ENCODE results near the gene SEPHS1. TPM values are rescaled to one million over a fixed set of nuclear protein-coding genes. Genes with fewer than 3 reads are reported as not detected.

The SEPHS1 gene
- total RNA-seq, 1 experiment from 2014 or later: 509 TPM

GRCh38 chr10:13317474-13317873 is 30.6 kb downstream of the SEPHS1 start (continued):
- TF ChIP-seq PREB (CRISPR knock-in tag; IDR thresholded peaks at IDR 0.05; ENCODE audit: borderline replicate concordance): no peak
- TF ChIP-seq USF1 (CRISPR knock-in tag; IDR thresholded peaks at IDR 0.05): no peak
- no peak for TF ChIP-seq TP53 (CRISPR knock-in tag; IDR thresholded peaks at IDR 0.05)
- no peak for TF ChIP-seq MYBL2 (CRISPR knock-in tag; IDR thresholded peaks at IDR 0.05)
- no peak for TF ChIP-seq NR3C1 (CRISPR knock-in tag; conservative IDR thresholded peaks at IDR 0.05; ENCODE audit: low read depth)
- TF ChIP-seq IRF1 (CRISPR knock-in tag; IDR thresholded peaks at IDR 0.05): no peak
- TF ChIP-seq, protein P1, sequence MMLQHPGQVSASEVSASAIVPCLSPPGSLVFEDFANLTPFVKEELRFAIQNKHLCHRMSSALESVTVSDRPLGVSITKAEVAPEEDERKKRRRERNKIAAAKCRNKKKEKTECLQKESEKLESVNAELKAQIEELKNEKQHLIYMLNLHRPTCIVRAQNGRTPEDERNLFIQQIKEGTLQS (CRISPR knock-in tag; conservative IDR thresholded peaks at IDR 0.05): no peak
- TF ChIP-seq, protein P2, sequence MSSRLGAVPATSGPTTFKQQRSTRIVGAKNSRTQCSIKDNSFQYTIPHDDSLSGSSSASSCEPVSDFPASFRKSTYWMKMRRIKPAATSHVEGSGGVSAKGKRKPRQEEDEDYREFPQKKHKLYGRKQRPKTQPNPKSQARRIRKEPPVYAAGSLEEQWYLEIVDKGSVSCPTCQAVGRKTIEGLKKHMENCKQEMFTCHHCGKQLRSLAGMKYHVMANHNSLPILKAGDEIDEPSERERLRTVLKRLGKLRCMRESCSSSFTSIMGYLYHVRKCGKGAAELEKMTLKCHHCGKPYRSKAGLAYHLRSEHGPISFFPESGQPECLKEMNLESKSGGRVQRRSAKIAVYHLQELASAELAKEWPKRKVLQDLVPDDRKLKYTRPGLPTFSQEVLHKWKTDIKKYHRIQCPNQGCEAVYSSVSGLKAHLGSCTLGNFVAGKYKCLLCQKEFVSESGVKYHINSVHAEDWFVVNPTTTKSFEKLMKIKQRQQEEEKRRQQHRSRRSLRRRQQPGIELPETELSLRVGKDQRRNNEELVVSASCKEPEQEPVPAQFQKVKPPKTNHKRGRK (CRISPR knock-in tag; IDR thresholded peaks at IDR 0.05; ENCODE audit: borderline replicate concordance): no peak
- no peak for TF ChIP-seq SMAD4 (CRISPR knock-in tag; IDR thresholded peaks at IDR 0.05)
- no peak for TF ChIP-seq SMAD3 (CRISPR knock-in tag; IDR thresholded peaks at IDR 0.05; ENCODE audit: borderline replicate concordance)
- TF ChIP-seq MLX (CRISPR knock-in tag; IDR thresholded peaks at IDR 0.05): no peak
- peak; percentile 70 for TF ChIP-seq EMX1 (CRISPR knock-in tag; IDR thresholded peaks at IDR 0.05)
- TF ChIP-seq SP1 (CRISPR knock-in tag; conservative IDR thresholded peaks at IDR 0.05): no peak
- TF ChIP-seq, protein P3, sequence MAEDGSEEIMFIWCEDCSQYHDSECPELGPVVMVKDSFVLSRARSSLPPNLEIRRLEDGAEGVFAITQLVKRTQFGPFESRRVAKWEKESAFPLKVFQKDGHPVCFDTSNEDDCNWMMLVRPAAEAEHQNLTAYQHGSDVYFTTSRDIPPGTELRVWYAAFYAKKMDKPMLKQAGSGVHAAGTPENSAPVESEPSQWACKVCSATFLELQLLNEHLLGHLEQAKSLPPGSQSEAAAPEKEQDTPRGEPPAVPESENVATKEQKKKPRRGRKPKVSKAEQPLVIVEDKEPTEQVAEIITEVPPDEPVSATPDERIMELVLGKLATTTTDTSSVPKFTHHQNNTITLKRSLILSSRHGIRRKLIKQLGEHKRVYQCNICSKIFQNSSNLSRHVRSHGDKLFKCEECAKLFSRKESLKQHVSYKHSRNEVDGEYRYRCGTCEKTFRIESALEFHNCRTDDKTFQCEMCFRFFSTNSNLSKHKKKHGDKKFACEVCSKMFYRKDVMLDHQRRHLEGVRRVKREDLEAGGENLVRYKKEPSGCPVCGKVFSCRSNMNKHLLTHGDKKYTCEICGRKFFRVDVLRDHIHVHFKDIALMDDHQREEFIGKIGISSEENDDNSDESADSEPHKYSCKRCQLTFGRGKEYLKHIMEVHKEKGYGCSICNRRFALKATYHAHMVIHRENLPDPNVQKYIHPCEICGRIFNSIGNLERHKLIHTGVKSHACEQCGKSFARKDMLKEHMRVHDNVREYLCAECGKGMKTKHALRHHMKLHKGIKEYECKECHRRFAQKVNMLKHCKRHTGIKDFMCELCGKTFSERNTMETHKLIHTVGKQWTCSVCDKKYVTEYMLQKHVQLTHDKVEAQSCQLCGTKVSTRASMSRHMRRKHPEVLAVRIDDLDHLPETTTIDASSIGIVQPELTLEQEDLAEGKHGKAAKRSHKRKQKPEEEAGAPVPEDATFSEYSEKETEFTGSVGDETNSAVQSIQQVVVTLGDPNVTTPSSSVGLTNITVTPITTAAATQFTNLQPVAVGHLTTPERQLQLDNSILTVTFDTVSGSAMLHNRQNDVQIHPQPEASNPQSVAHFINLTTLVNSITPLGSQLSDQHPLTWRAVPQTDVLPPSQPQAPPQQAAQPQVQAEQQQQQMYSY (CRISPR knock-in tag; IDR thresholded peaks at IDR 0.05): no peak

GRCh38 chr10:13316635-13317311 is 31.3 kb downstream of the SEPHS1 start:
- H3K27me3 Mint-ChIP-seq (ENCODE audit: low read depth): no peaks in the 10 kb centered on the region
- ATAC-seq (peak; percentile 27), DNase-seq (ENCODE audit: low spot score) (no peak)
- peaks cover 29% of the 10 kb centered on the region for H3K36me3 Mint-ChIP-seq
- peaks cover 20% of the 10 kb centered on the region for H3K4me1 Mint-ChIP-seq
- H3K4me3 Mint-ChIP-seq: no peak overlapping the region
- POLR2A ChIA-PET: interaction anchor here (0.6 to 2.9 kb wide), 5 partner anchors 13 to 1168 kb away, joined by 3 to 12 read pairs (median 3); no protein-coding TSS in a partner anchor
- H3K9me3 Mint-ChIP-seq: no peaks in the 10 kb centered on the region
- CTCF ChIA-PET: interaction anchor here (0.6 to 3.2 kb wide), 6 partner anchors 14 to 665 kb away, joined by 3 to 13 read pairs (median 5); no protein-coding TSS in a partner anchor
- peak overlapping the region; percentile 85; the same call in 1 of the 2 replicates for H3K27ac Mint-ChIP-seq
- TF ChIP-seq SMAD3 (CRISPR knock-in tag; IDR thresholded peaks at IDR 0.05; ENCODE audit: borderline replicate concordance) (0 out of 2 replicates have a peak, but pooled peaks have one; percentile 33), RORB (CRISPR knock-in tag; IDR thresholded peaks at IDR 0.05) (no peak), NR3C1 (CRISPR knock-in tag; conservative IDR thresholded peaks at IDR 0.05; ENCODE audit: low read depth) (no peak), AR (CRISPR knock-in tag; IDR thresholded peaks at IDR 0.05) (no peak), ZNF121 (CRISPR knock-in tag; IDR thresholded peaks at IDR 0.05) (no peak), EMX1 (CRISPR knock-in tag; IDR thresholded peaks at IDR 0.05) (peak; percentile 21; the same call in 1 of the 2 replicates), CBFB (CRISPR knock-in tag; IDR thresholded peaks at IDR 0.05; ENCODE audit: low read depth) (no peak), NFE2L1 (CRISPR knock-in tag; IDR thresholded peaks at IDR 0.05) (no peak), ZNF138 (CRISPR knock-in tag; conservative IDR thresholded peaks at IDR 0.05) (no peak), ZNF396 (CRISPR knock-in tag; IDR thresholded peaks at IDR 0.05; ENCODE audit: borderline replicate concordance) (no peak), JUN (CRISPR knock-in tag; IDR thresholded peaks at IDR 0.05) (no peak)
- TF ChIP-seq, protein P4, sequence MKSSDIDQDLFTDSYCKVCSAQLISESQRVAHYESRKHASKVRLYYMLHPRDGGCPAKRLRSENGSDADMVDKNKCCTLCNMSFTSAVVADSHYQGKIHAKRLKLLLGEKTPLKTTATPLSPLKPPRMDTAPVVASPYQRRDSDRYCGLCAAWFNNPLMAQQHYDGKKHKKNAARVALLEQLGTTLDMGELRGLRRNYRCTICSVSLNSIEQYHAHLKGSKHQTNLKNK (CRISPR knock-in tag; IDR thresholded peaks at IDR 0.05): peak; percentile 85
